Mononuclear cell (primary cell): Measurements from ENCODE around the gene HBP1. TPM values are rescaled to one million over a fixed set of nuclear protein-coding genes. Genes with fewer than 3 reads are reported as not detected.
"Not testable (repeated sequence)": the region's sequence is repeated elsewhere in the genome, so short reads cannot be mapped to it uniquely, and the experiment has no call there.

ENCODE experiments used
- H3K27me3 ChIP-seq: 2 replicates; pipeline ENCODE4 v1.6.0; 2011; ENCODE audit warnings: low read length, control low read depth; ENCODE audit not compliant: insufficient read depth
- H3K4me1 ChIP-seq: 2 replicates; pipeline ENCODE4 v1.5.1; 2011; ENCODE audit warnings: mild to moderate bottlenecking, low read length, control low read depth; ENCODE audit not compliant: insufficient read depth
- H3K4me3 ChIP-seq: 2 replicates; pipeline ENCODE4 v1.5.1; 2011; ENCODE audit warnings: mild to moderate bottlenecking, low read length, moderate library complexity
- H3K9me3 ChIP-seq: 2 replicates; pipeline ENCODE4 v1.5.1; 2011; ENCODE audit warnings: low read depth, mild to moderate bottlenecking, control low read depth, low read length
- total RNA-seq: library from RNA; depleted of rRNA; stranded (reverse); fragments of >200 nt; gene quantifications from one replicate; pipeline ENCODE4 v1.2.3, GENCODE V29; 2012

HBP1 gene
- total RNA-seq, 1 donor, result 403 TPM

DNA sequence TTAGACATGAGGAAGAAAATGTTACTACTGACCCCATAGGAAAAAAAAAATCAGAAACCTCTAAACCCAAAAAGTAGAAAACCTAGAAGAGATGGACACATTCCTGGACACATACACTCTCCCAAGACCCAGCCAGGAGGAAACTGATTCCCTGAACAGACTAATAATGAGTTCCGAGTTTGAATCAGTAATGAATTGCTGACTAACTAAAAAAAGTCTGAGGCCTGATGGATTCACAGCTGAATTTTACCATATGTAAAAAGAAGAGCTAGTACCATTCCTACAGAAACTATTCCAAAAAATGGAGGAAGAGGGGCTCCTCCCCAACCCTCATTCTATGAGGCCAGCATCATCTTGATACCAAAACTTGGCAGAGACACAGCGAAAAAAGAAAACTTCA lies 75.8 kb downstream of the HBP1 start:
- H3K9me3 ChIP-seq, result no peaks in the 10 kb centered on the region
- H3K27me3 ChIP-seq, result no peaks in the 10 kb centered on the region
- no peaks in the 10 kb centered on the region for H3K4me1 ChIP-seq
- H3K4me3 ChIP-seq, result no peak overlapping the region

- H3K9me3 ChIP-seq, H3K4me3 ChIP-seq, H3K27me3 ChIP-seq, H3K4me1 ChIP-seq: not testable (repeated sequence)
These were observed 78.0 kb downstream of the HBP1 start for GRCh38 chr7:107246836-107247235.

GRCh38 chr7:107248551-107249316 lies 79.9 kb downstream of the HBP1 start:
- H3K4me1 ChIP-seq, result no peaks in the 10 kb centered on the region
- no peak overlapping the region for H3K4me3 ChIP-seq
- H3K9me3 ChIP-seq, result no peaks in the 10 kb centered on the region
- H3K27me3 ChIP-seq, result no peaks in the 10 kb centered on the region

- Histone ChIP-seq H3K4me1 (no peaks in the 10 kb centered on the region), H3K27me3 (no peaks in the 10 kb centered on the region), H3K9me3 (no peaks in the 10 kb centered on the region), H3K4me3 (no peak overlapping the region)
These were observed 83.2 kb downstream of the HBP1 start for GRCh38 chr7:107251963-107252362.

Other genes with a start within 250 kb of the HBP1 start
- 62.1 TPM for gene PRKAR2B, start 124.3 kb upstream of the HBP1 start, total RNA-seq